Measurements from ENCODE around the gene TMX3.

The TMX3 gene

DNA sequence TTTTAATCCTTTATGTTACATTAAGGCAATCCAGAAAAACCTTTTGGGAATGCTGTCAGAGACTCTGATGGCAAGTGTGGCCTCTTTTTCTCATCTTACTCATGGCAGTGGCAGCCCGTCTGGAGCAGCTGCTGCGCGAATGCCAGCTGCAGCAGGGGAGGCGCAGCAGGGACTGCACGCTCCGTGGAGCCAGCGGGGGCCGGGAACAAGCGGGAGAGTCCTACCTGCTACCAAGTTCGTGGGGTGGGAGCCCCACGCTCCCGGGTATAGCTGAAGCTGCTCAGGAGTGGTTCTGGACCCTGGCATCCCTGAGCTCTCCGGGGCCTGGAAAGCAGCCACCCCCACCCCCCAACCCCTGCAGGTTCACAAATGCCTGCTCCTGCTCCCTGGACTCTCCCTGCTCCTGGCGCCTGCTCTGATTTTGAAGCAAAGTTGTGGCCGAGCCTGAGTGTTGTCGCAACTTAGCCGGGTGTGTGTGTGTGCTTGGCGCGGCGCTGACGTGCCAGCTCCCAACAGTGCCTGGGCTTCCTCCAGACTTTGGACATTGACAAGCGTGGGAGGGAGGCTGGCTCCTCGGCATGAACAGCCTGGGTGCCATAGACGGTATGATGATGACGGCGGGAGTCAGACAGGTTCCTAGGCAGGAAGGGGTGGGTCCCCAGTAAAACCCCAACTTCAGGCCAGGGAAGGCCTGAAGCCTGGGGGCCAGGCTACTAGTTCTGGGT, 21.7 kb downstream of the TMX3 start:
- no peak overlapping the region for H3K9ac ChIP-seq (ENCODE audit: insufficient read length, low read depth)
- peaks cover 59% of the 10 kb centered on the region for H3K36me3 ChIP-seq (ENCODE audit: insufficient read depth, insufficient read length, low read length)
- H3K27me3 ChIP-seq (ENCODE audit: insufficient read depth, insufficient read length) = no peaks in the 10 kb centered on the region
- no peak for TF ChIP-seq SUZ12 (IDR thresholded peaks at IDR 0.05; ENCODE audit: extremely low read depth, insufficient read depth, insufficient read length)
- TF ChIP-seq ZNF274 (IDR thresholded peaks at IDR 0.05; ENCODE audit: low read depth, low read length) = no peak
- TF ChIP-seq YY1 (IDR thresholded peaks at IDR 0.05; ENCODE audit: insufficient read depth, insufficient read length) = no peak
- no peaks in the 10 kb centered on the region; the same call in 1 of the 2 replicates for H3K9me3 ChIP-seq (ENCODE audit: insufficient read depth, low read length)
- H3K4me1 ChIP-seq (ENCODE audit: insufficient read depth, insufficient read length) = no peaks in the 10 kb centered on the region
- DNase-seq (ENCODE audit: low read depth, low spot score) = no peak
- no peak overlapping the region for H3K4me3 ChIP-seq (ENCODE audit: insufficient read length, low read depth)

DNA sequence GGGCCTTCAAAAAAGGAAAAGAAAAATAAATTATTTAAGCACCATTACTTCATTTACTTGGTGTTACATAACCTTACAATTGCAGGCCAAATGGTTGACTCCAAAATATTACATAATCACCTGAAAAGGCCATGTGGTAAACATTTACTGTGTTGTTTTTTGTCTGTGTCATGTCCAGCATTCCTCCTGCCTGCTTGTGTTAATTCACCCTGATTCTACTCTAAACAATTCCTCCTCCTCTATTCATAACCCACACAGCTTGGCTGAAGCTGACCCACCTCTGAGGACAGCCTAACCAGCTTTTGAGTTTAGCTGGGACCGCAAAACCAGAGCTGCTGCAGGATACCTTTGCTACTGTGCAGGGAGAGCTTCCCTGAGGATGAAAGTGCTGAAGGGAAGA, 35.4 kb downstream of the TMX3 start:
- Histone ChIP-seq H3K9ac (ENCODE audit: insufficient read length, low read depth) (no peak overlapping the region), H3K9me3 (ENCODE audit: insufficient read depth, low read length) (no peaks in the 10 kb centered on the region), H3K36me3 (ENCODE audit: insufficient read depth, insufficient read length, low read length) (peaks cover 56% of the 10 kb centered on the region), H3K27me3 (ENCODE audit: insufficient read depth, insufficient read length) (no peaks in the 10 kb centered on the region), H3K4me1 (ENCODE audit: insufficient read depth, insufficient read length) (no peaks in the 10 kb centered on the region), H3K4me3 (ENCODE audit: insufficient read length, low read depth) (no peak overlapping the region)
- TF ChIP-seq YY1 (IDR thresholded peaks at IDR 0.05; ENCODE audit: insufficient read depth, insufficient read length) = no peak
- DNase-seq (ENCODE audit: low read depth, low spot score) = no peak

DNA sequence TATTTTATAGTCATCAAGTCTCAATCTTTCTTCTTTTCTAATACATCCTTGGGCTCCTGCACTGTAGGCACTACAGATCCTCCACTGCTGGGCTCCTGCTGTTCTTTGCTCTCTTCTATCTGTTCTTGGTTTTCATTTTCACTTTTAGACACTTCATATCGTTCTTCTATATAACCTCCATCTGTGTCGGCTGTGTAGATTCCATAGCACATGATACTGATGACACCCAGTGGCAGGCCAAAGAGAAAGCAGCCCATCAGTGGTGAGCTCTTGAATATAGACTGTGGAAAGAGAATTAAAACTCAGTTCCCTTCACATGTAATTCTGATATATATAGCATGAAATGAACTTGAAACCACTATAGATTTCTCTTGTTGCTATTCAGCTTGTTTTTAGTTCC, 38.0 kb downstream of the TMX3 start:
- Histone ChIP-seq H3K4me1 (ENCODE audit: insufficient read depth, insufficient read length) (no peaks in the 10 kb centered on the region), H3K9ac (ENCODE audit: insufficient read length, low read depth) (no peak overlapping the region), H3K36me3 (ENCODE audit: insufficient read depth, insufficient read length, low read length) (peaks cover 49% of the 10 kb centered on the region), H3K9me3 (ENCODE audit: insufficient read depth, low read length) (no peaks in the 10 kb centered on the region), H3K4me3 (ENCODE audit: insufficient read length, low read depth) (no peak overlapping the region), H3K27me3 (ENCODE audit: insufficient read depth, insufficient read length) (no peaks in the 10 kb centered on the region)
- TF ChIP-seq SUZ12 (IDR thresholded peaks at IDR 0.05; ENCODE audit: extremely low read depth, insufficient read depth, insufficient read length) = no peak
- no peak for TF ChIP-seq YY1 (IDR thresholded peaks at IDR 0.05; ENCODE audit: insufficient read depth, insufficient read length)
- TF ChIP-seq ZNF274 (IDR thresholded peaks at IDR 0.05; ENCODE audit: low read depth, low read length) = no peak
- no peak for DNase-seq (ENCODE audit: low read depth, low spot score)

DNA sequence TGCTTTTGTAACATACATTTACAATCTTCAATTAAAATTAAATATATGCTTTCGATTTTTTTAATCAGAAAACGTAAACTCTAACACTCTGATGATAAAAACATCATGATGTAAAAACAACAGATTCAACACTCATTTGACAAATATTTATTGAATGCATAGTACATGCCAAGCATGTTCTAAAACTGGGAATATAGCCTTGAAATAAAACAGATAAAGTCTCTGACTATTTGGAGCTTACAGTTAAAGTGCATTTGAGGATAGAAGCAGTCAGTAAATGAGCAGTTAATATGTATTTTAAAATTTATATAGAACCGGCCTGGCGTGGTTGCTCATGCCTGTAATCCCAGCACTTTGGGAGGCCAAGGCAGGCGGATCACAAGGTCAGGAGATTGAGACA, 47.8 kb downstream of the TMX3 start:
- no peaks in the 10 kb centered on the region for H3K36me3 ChIP-seq (ENCODE audit: insufficient read depth, insufficient read length, low read length)
- H3K9me3 ChIP-seq (ENCODE audit: insufficient read depth, low read length) = no peaks in the 10 kb centered on the region
- no peak overlapping the region for H3K9ac ChIP-seq (ENCODE audit: insufficient read length, low read depth)
- H3K27me3 ChIP-seq (ENCODE audit: insufficient read depth, insufficient read length) = no peaks in the 10 kb centered on the region
- TF ChIP-seq SUZ12 (IDR thresholded peaks at IDR 0.05; ENCODE audit: extremely low read depth, insufficient read depth, insufficient read length) (no peak), YY1 (IDR thresholded peaks at IDR 0.05; ENCODE audit: insufficient read depth, insufficient read length) (no peak), ZNF274 (IDR thresholded peaks at IDR 0.05; ENCODE audit: low read depth, low read length) (no peak)
- no peak for DNase-seq (ENCODE audit: low read depth, low spot score)
- no peak overlapping the region for H3K4me3 ChIP-seq (ENCODE audit: insufficient read length, low read depth)
- no peaks in the 10 kb centered on the region for H3K4me1 ChIP-seq (ENCODE audit: insufficient read depth, insufficient read length)

DNA sequence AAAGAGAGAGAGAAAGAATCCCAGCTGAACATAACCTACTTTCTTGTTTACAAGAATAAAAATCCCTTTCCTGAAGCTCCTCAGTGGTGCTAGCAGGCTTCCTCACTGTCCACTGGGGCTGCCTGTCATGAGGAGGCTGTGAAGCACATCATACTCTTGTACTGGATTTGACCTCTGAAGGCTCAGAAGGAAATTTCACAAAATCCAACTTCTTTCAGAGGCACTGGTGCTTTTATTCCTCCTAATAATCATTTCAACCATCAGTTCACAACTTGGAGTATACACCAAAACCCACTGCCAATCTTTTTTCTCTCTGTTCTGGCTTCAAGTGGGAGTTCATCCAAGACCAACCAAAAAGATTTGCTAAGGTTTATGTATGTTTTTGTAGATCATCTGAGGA, 48.5 kb downstream of the TMX3 start:
- H3K9me3 ChIP-seq (ENCODE audit: insufficient read depth, low read length) = no peaks in the 10 kb centered on the region
- no peak for DNase-seq (ENCODE audit: low read depth, low spot score)
- H3K36me3 ChIP-seq (ENCODE audit: insufficient read depth, insufficient read length, low read length) = no peaks in the 10 kb centered on the region
- H3K27me3 ChIP-seq (ENCODE audit: insufficient read depth, insufficient read length) = no peaks in the 10 kb centered on the region
- H3K4me1 ChIP-seq (ENCODE audit: insufficient read depth, insufficient read length) = no peaks in the 10 kb centered on the region
- no peak overlapping the region for H3K4me3 ChIP-seq (ENCODE audit: insufficient read length, low read depth)
- no peak for TF ChIP-seq ZNF274 (IDR thresholded peaks at IDR 0.05; ENCODE audit: low read depth, low read length)
- H3K9ac ChIP-seq (ENCODE audit: insufficient read length, low read depth) = no peak overlapping the region

DNA sequence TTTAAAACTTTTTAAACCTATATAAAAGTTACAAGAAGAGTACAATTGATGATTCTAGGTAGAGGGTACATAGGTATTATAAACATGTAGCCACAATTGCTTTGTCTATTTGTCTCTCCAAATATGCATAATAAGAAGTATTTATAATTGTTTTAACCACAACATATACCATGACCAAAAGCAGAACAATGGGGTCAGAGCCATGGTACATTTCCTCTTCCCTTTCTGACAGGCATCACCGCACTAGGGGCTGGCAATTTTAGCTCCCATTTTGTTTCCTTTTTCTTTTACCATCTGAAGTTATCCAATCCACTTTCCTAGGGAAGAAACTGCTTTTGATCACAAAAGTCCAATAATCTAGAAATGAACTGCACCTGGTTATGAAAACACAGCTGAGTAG, 49.3 kb downstream of the TMX3 start:
- no peak for DNase-seq (ENCODE audit: low read depth, low spot score)

DNA sequence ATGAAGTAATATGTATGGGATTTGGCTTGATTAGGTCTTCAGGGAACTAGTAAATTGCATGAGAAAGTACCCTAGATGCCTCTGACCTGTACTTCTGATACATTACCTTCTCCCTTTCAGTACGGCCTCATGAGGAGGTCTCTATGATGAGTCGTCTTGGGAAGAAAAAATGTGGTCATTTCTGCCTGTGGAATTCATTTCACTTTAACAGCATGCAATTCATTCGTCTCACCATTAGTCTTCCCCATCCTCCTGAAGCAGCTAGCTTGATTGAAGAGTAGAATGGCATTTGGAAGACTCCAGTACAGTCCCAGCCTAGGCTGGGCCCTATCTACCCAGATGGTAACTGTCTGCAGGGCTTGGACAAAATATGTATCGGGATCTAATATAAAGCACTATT, 52.2 kb downstream of the TMX3 start:
- no peak overlapping the region for H3K4me3 ChIP-seq (ENCODE audit: insufficient read length, low read depth)
- TF ChIP-seq SUZ12 (IDR thresholded peaks at IDR 0.05; ENCODE audit: extremely low read depth, insufficient read depth, insufficient read length) = no peak
- no peaks in the 10 kb centered on the region for H3K27me3 ChIP-seq (ENCODE audit: insufficient read depth, insufficient read length)
- no peaks in the 10 kb centered on the region for H3K9me3 ChIP-seq (ENCODE audit: insufficient read depth, low read length)
- no peak for DNase-seq (ENCODE audit: low read depth, low spot score)
- no peaks in the 10 kb centered on the region for H3K4me1 ChIP-seq (ENCODE audit: insufficient read depth, insufficient read length)
- no peak overlapping the region for H3K9ac ChIP-seq (ENCODE audit: insufficient read length, low read depth)
- no peaks in the 10 kb centered on the region for H3K36me3 ChIP-seq (ENCODE audit: insufficient read depth, insufficient read length, low read length)

More for the DNA sequence above, 49.3 kb downstream of the TMX3 start:
- H3K27me3 ChIP-seq (ENCODE audit: insufficient read depth, insufficient read length) = no peaks in the 10 kb centered on the region
- H3K9me3 ChIP-seq (ENCODE audit: insufficient read depth, low read length) = no peaks in the 10 kb centered on the region
- TF ChIP-seq ZNF274 (IDR thresholded peaks at IDR 0.05; ENCODE audit: low read depth, low read length) (no peak), SUZ12 (IDR thresholded peaks at IDR 0.05; ENCODE audit: extremely low read depth, insufficient read depth, insufficient read length) (no peak), YY1 (IDR thresholded peaks at IDR 0.05; ENCODE audit: insufficient read depth, insufficient read length) (no peak)
- H3K9ac ChIP-seq (ENCODE audit: insufficient read length, low read depth) = no peak overlapping the region
- H3K4me3 ChIP-seq (ENCODE audit: insufficient read length, low read depth) = no peak overlapping the region
- H3K4me1 ChIP-seq (ENCODE audit: insufficient read depth, insufficient read length) = no peaks in the 10 kb centered on the region
- H3K36me3 ChIP-seq (ENCODE audit: insufficient read depth, insufficient read length, low read length) = no peaks in the 10 kb centered on the region
